ENCODE results near the gene MLXIP.

The MLXIP gene

DNA sequence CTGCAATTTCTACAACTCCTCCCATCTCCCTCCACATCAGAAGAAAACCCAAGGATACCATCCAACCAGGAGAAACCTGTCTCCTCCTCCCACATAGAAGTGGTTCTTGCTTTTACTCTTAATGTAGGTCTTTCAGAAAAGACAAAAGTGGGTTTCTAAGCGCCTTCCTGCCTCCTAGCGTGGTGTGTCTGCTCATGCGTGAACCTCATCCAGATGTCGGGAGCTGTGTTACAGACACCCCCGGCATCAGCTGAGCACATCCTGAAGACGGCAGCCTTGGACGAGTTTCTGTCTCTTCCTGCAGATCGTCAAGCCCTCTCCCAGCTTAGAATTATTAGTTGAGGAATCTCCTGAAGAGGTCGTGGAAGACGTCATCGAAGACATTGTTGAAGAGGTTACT is 113.9 kb downstream of the MLXIP start:
- DNase-seq = no peak

DNA sequence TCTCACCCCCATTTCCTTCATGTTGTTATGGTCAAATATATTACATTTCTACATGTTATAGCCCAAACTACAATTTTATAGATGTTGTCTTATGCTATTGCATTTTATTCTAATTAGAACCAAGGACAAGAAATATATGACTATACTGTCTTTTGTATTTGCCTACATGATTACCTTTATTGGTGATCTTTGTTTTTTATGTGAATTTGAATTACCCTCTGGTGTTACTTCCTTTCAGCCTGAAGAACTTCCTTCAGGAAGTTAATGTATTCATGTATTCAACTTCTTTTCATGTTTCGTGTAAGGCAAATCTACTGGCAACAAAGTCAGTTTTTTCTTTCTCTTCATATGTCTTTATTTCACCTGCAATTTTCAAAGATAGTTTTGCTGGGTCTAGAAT is 116.2 kb downstream of the MLXIP start:
- no peak for DNase-seq

DNA sequence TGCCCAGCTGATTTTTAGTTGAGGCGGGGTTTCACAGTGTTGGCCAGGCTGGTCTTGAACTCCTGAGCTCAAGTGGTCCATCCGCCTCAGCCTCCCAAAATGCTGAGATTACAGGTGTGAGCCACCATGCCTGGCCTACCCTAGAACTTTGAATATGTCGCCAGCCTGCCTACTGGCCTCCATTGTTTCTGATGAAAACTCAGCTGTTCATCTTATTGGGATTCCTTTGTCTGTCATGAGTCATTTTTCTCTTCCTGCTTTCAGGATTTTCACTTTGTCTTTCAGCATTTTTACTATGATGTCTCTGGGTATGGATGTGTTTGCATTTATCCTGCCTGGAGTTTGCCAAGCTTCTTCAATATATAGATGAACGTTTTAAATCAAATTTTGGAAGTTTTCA is 116.8 kb downstream of the MLXIP start:
- no peak for DNase-seq

Data from NCI-H2171 treated with DMSO at 0.1 percent for 48 hours (cell line).